ENCODE data around the gene SEMA3D. TPM values are rescaled to one million over a fixed set of nuclear protein-coding genes. Genes with fewer than 3 reads are reported as not detected.

SEMA3D gene
- total RNA-seq, 1 donor from 2014 or later = 1.4 TPM

GRCh38 chr7:85165263-85165662 lies 21.6 kb downstream of the SEMA3D start:
- H3K9me3 Mint-ChIP-seq (ENCODE audit: low read depth) = no peaks in the 10 kb centered on the region
- no peak overlapping the region for H3K4me3 Mint-ChIP-seq (ENCODE audit: unreplicated experiment)
- TF ChIP-seq CTCF (IDR thresholded peaks at IDR 0.05) = no peak
- no peak for DNase-seq (ENCODE audit: low spot score)
- H3K27ac Mint-ChIP-seq (ENCODE audit: unreplicated experiment) = peak overlapping the region; percentile 36
- no peaks in the 10 kb centered on the region for H3K36me3 Mint-ChIP-seq (ENCODE audit: low read depth)
- no peaks in the 10 kb centered on the region for H3K27me3 Mint-ChIP-seq (ENCODE audit: low read depth)
- H3K4me1 Mint-ChIP-seq (ENCODE audit: low read depth) = peaks cover 3% of the 10 kb centered on the region

GRCh38 chr7:85164376-85164775 lies 22.5 kb downstream of the SEMA3D start:
- DNase-seq (ENCODE audit: low spot score) = no peak
- no peak overlapping the region for H3K4me3 Mint-ChIP-seq (ENCODE audit: unreplicated experiment)
- peaks cover 5% of the 10 kb centered on the region for H3K4me1 Mint-ChIP-seq (ENCODE audit: low read depth)
- H3K27ac Mint-ChIP-seq (ENCODE audit: unreplicated experiment) = no peak overlapping the region
- no peak for TF ChIP-seq CTCF (IDR thresholded peaks at IDR 0.05)
- no peaks in the 10 kb centered on the region for H3K27me3 Mint-ChIP-seq (ENCODE audit: low read depth)
- no peaks in the 10 kb centered on the region for H3K36me3 Mint-ChIP-seq (ENCODE audit: low read depth)
- peaks cover under 1% of the 10 kb centered on the region for H3K9me3 Mint-ChIP-seq (ENCODE audit: low read depth)

GRCh38 chr7:85162721-85163120 lies 24.1 kb downstream of the SEMA3D start:
- no peak for TF ChIP-seq CTCF (IDR thresholded peaks at IDR 0.05)

GRCh38 chr7:85160223-85160622 lies 26.6 kb downstream of the SEMA3D start:
- peaks cover 5% of the 10 kb centered on the region for H3K4me1 Mint-ChIP-seq (ENCODE audit: low read depth)
- H3K27me3 Mint-ChIP-seq (ENCODE audit: low read depth) = no peaks in the 10 kb centered on the region
- peaks cover 13% of the 10 kb centered on the region for H3K9me3 Mint-ChIP-seq (ENCODE audit: low read depth)
- H3K27ac Mint-ChIP-seq (ENCODE audit: unreplicated experiment) = no peak overlapping the region
- no peaks in the 10 kb centered on the region for H3K36me3 Mint-ChIP-seq (ENCODE audit: low read depth)
- TF ChIP-seq CTCF (IDR thresholded peaks at IDR 0.05) = no peak
- no peak for DNase-seq (ENCODE audit: low spot score)
- no peak overlapping the region for H3K4me3 Mint-ChIP-seq (ENCODE audit: unreplicated experiment)

More at GRCh38 chr7:85162721-85163120, 24.1 kb downstream of the SEMA3D start:
- Mint-ChIP-seq H3K4me1 (ENCODE audit: low read depth) (peaks cover 5% of the 10 kb centered on the region), H3K36me3 (ENCODE audit: low read depth) (no peaks in the 10 kb centered on the region), H3K27me3 (ENCODE audit: low read depth) (no peaks in the 10 kb centered on the region), H3K4me3 (ENCODE audit: unreplicated experiment) (no peak overlapping the region), H3K27ac (ENCODE audit: unreplicated experiment) (no peak overlapping the region), H3K9me3 (ENCODE audit: low read depth) (peaks cover 13% of the 10 kb centered on the region)
- DNase-seq (ENCODE audit: low spot score) = no peak

- H3K4me1 Mint-ChIP-seq (ENCODE audit: low read depth) = peaks cover 6% of the 10 kb centered on the region
- peaks cover 14% of the 10 kb centered on the region for H3K9me3 Mint-ChIP-seq (ENCODE audit: low read depth)
- no peaks in the 10 kb centered on the region for H3K36me3 Mint-ChIP-seq (ENCODE audit: low read depth)
Observed at GRCh38 chr7:85159003-85159402, 27.9 kb downstream of the SEMA3D start.

More at GRCh38 chr7:85159003-85159402, 27.9 kb downstream of the SEMA3D start:
- no peak for TF ChIP-seq CTCF (IDR thresholded peaks at IDR 0.05)
- no peaks in the 10 kb centered on the region for H3K27me3 Mint-ChIP-seq (ENCODE audit: low read depth)
- no peak for DNase-seq (ENCODE audit: low spot score)
- H3K27ac Mint-ChIP-seq (ENCODE audit: unreplicated experiment) = no peak overlapping the region
- H3K4me3 Mint-ChIP-seq (ENCODE audit: unreplicated experiment) = no peak overlapping the region
